Stimulated activated CD4-positive, alpha-beta T cell treated with anti-CD3 and anti-CD28 coated beads, Interleukin-15, amount 100 ng/mL, for 48 hours (primary cell): ENCODE results near the gene PSD4.

Source experiments
- DNase-seq, 2 donors: peaks; one replicate each; pipeline ENCODE4 v3.0.0-alpha.2; 2020; ENCODE audit warnings: low read depth in 2 of 2

The PSD4 gene

GRCh38 chr2:113206251-113206650, 32.5 kb downstream of the PSD4 start:
- DNase-seq, result no peak

- no peak for DNase-seq
Measured at GRCh38 chr2:113207021-113207420, 33.2 kb downstream of the PSD4 start.

GRCh38 chr2:113208396-113208795, 34.6 kb downstream of the PSD4 start:
- DNase-seq, result no peak

- no peak for DNase-seq
Measured at GRCh38 chr2:113209011-113209645, 35.4 kb downstream of the PSD4 start.

- DNase-seq, result no peak
Measured at GRCh38 chr2:113209646-113210171, 35.9 kb downstream of the PSD4 start.

- no peak for DNase-seq
Measured at GRCh38 chr2:113211226-113212105, 37.7 kb downstream of the PSD4 start.

GRCh38 chr2:113212245-113213060, 38.7 kb downstream of the PSD4 start:
- no peak for DNase-seq

- DNase-seq, result no peak
Measured at GRCh38 chr2:113213061-113213930, 39.5 kb downstream of the PSD4 start.

- no peak for DNase-seq
Measured at GRCh38 chr2:113214141-113214540, 40.4 kb downstream of the PSD4 start.

- no peak for DNase-seq
Measured at GRCh38 chr2:113215056-113215455, 41.3 kb downstream of the PSD4 start.

- no peak for DNase-seq
Measured at GRCh38 chr2:113216321-113216720, 42.5 kb downstream of the PSD4 start.

- no peak for DNase-seq
Measured at GRCh38 chr2:113216891-113217454, 43.2 kb downstream of the PSD4 start.

- no peak for DNase-seq
Measured at GRCh38 chr2:113217455-113218282, 43.9 kb downstream of the PSD4 start.

- no peak for DNase-seq
Measured at GRCh38 chr2:113218283-113219091, 44.7 kb downstream of the PSD4 start.

GRCh38 chr2:113219092-113219441, 45.3 kb downstream of the PSD4 start:
- DNase-seq, result no peak

GRCh38 chr2:113219525-113219888, 45.7 kb downstream of the PSD4 start:
- no peak for DNase-seq

- DNase-seq, result no peak
Measured at GRCh38 chr2:113219889-113220641, 46.3 kb downstream of the PSD4 start.

GRCh38 chr2:113220970-113221708, 47.4 kb downstream of the PSD4 start:
- DNase-seq, result no peak
